ENCODE measurements around the gene RIC8A. TPM values are rescaled to one million over a fixed set of nuclear protein-coding genes. Genes with fewer than 3 reads are reported as not detected.

The RIC8A gene
- total RNA-seq, 2 experiments from 2014 or later = 97.6 to 125 TPM

DNA sequence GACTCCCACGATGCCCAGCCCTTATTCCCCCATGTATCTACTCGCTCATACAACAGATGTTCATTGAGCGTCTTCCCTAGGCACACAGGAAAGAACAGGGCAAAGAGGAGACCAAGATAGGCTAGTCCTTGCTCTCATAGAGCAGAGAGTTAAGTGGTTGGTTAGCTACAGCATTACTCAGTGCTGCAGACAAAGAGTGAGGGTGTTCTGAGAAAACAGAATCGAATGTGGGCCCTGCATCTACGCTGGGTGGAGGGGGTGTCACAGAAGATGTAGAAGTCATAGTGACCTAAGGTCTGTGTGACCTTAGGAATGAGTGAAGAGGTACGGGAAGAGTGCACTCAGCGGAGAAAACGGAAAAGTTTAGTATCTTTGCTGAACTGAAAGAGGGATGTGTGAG is 41.6 kb downstream of the RIC8A start:
- Histone ChIP-seq H2AFZ (ENCODE audit: low read length) (no peak overlapping the region), H3K9me3 (ENCODE audit: low read length) (no peaks in the 10 kb centered on the region), H4K20me1 (ENCODE audit: insufficient read depth, low read length) (no peaks in the 10 kb centered on the region), H3K4me1 (ENCODE audit: insufficient read depth, low read length, poor library complexity, severe bottlenecking) (no peaks in the 10 kb centered on the region), H3K4me3 (ENCODE audit: low read depth, low read length, poor library complexity, severe bottlenecking) (no peak overlapping the region), H3K79me2 (ENCODE audit: insufficient read depth, low read depth, low read length) (no peaks in the 10 kb centered on the region), H3K36me3 (ENCODE audit: insufficient read depth, low read length) (peaks cover 97% of the 10 kb centered on the region), H3K27ac (ENCODE audit: low read depth, low read length, poor library complexity, severe bottlenecking) (no peak overlapping the region), H3K4me2 (ENCODE audit: low read length) (no peak overlapping the region), H3K9me2 (ENCODE audit: insufficient read depth, low read length) (no peaks in the 10 kb centered on the region)
- no TSS peak for BruUV-seq (replicated peaks)
- ChIA-PET POLR2A (interaction anchor here (0.7 to 1.1 kb wide), 3 partner anchors 8 to 19 kb away, joined by 3 to 4 read pairs (median 3); partner anchors contain the start of gene PSMD13), CTCF (ENCODE audit: unreplicated experiment) (no interaction called here)
- intact Hi-C loops (cut with micrococcal nuclease; ENCODE audit: unreplicated experiment) = no loop called here
- no peak for TF ChIP-seq EZH2phosphoT487 (IDR thresholded peaks at IDR 0.05; ENCODE audit: borderline replicate concordance, low read depth, low read length)
- no peak for DNase-seq (ENCODE audit: low spot score)

DNA sequence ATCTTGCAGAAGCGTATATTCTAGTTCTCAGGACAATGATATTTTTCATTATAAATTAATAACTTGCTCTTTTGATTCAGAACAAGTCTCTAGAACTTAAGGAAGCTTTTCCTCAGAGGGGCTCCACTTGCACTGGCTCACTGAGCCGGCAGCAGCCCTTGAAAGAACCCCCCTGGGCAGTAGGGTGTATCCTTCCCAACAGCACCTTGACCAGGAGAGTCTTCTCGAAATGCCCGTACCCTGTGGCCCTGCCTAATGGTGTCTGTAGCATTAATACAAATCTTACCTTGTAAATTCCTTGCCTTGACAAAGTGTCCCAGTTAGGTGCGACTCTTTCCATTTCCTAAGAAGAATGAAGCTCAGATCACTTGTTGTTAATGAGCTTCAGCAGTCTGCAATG is 42.8 kb downstream of the RIC8A start:
- Histone ChIP-seq H2AFZ (ENCODE audit: low read length) (no peak overlapping the region), H3K79me2 (ENCODE audit: insufficient read depth, low read depth, low read length) (no peaks in the 10 kb centered on the region), H4K20me1 (ENCODE audit: insufficient read depth, low read length) (no peaks in the 10 kb centered on the region), H3K4me1 (ENCODE audit: insufficient read depth, low read length, poor library complexity, severe bottlenecking) (no peaks in the 10 kb centered on the region), H3K27ac (ENCODE audit: low read depth, low read length, poor library complexity, severe bottlenecking) (no peak overlapping the region), H3K9me3 (ENCODE audit: low read length) (no peaks in the 10 kb centered on the region), H3K9me2 (ENCODE audit: insufficient read depth, low read length) (no peaks in the 10 kb centered on the region), H3K36me3 (ENCODE audit: insufficient read depth, low read length) (peaks cover 85% of the 10 kb centered on the region), H3K4me2 (ENCODE audit: low read length) (no peak overlapping the region), H3K4me3 (ENCODE audit: low read depth, low read length, poor library complexity, severe bottlenecking) (no peak overlapping the region)
- DNase-seq (ENCODE audit: low spot score) = no peak
- POLR2A ChIA-PET = interaction anchor here (0.8 to 1.6 kb wide), 5 partner anchors 9 to 43 kb away, joined by 3 to 5 read pairs (median 4); partner anchors contain the start of genes BET1L, PSMD13 and RIC8A
- no TSS peak for BruUV-seq (replicated peaks)
- intact Hi-C loops (cut with micrococcal nuclease; ENCODE audit: unreplicated experiment) = loop anchor here (2.0 to 10.0 kb wide), 2 partner anchors 55 to 111 kb away; partner anchors contain the start of gene IFITM2
- TF ChIP-seq, protein P1, sequence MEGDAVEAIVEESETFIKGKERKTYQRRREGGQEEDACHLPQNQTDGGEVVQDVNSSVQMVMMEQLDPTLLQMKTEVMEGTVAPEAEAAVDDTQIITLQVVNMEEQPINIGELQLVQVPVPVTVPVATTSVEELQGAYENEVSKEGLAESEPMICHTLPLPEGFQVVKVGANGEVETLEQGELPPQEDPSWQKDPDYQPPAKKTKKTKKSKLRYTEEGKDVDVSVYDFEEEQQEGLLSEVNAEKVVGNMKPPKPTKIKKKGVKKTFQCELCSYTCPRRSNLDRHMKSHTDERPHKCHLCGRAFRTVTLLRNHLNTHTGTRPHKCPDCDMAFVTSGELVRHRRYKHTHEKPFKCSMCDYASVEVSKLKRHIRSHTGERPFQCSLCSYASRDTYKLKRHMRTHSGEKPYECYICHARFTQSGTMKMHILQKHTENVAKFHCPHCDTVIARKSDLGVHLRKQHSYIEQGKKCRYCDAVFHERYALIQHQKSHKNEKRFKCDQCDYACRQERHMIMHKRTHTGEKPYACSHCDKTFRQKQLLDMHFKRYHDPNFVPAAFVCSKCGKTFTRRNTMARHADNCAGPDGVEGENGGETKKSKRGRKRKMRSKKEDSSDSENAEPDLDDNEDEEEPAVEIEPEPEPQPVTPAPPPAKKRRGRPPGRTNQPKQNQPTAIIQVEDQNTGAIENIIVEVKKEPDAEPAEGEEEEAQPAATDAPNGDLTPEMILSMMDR (conservative IDR thresholded peaks at IDR 0.05; ENCODE audit: low read length) = no peak
- TF ChIP-seq EZH2phosphoT487 (IDR thresholded peaks at IDR 0.05; ENCODE audit: borderline replicate concordance, low read depth, low read length) = no peak
- CTCF ChIA-PET (ENCODE audit: unreplicated experiment) = interaction anchor here (1.1 to 1.8 kb wide), 4 partner anchors 11 to 114 kb away, joined by 3 to 7 read pairs (median 4); no protein-coding TSS in a partner anchor

DNA sequence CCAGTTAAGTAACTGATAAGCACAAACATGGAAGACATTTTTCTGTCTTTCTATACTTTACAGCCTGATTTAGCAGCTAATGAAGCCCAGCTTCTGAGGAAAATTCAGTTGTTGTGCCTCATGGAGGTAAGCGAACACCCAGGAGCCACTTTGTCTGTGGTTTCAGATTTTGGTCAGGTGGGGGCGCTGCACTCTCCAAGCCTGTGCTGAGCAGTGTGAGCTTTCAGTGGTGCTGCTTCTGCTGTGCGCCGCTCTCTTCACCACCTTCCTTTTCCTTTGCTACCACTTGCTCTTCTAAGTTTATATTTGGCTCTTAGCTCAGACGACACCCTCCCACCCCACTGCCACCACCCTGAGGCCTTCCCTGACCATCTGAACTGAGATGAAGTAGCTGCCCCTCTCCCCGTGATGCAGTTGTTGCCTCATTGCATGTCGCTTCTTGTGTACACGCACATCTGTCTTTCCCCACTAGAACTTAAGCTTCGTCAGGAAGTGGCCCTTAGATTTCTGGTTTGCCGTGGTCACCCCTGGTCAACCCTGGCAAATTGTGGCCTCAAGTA is 43.3 kb downstream of the RIC8A start:
- Histone ChIP-seq H4K20me1 (ENCODE audit: insufficient read depth, low read length) (no peaks in the 10 kb centered on the region), H3K9me2 (ENCODE audit: insufficient read depth, low read length) (no peaks in the 10 kb centered on the region), H3K79me2 (ENCODE audit: insufficient read depth, low read depth, low read length) (no peaks in the 10 kb centered on the region), H3K36me3 (ENCODE audit: insufficient read depth, low read length) (peaks cover 79% of the 10 kb centered on the region), H3K4me1 (ENCODE audit: insufficient read depth, low read length, poor library complexity, severe bottlenecking) (no peaks in the 10 kb centered on the region), H3K4me3 (ENCODE audit: low read depth, low read length, poor library complexity, severe bottlenecking) (no peak overlapping the region), H3K27ac (ENCODE audit: low read depth, low read length, poor library complexity, severe bottlenecking) (no peak overlapping the region), H3K9me3 (ENCODE audit: low read length) (no peaks in the 10 kb centered on the region), H2AFZ (ENCODE audit: low read length) (no peak overlapping the region), H3K4me2 (ENCODE audit: low read length) (no peak overlapping the region)
- intact Hi-C loops (cut with micrococcal nuclease; ENCODE audit: unreplicated experiment) = loop anchor here (2.0 to 10.0 kb wide), 2 partner anchors 54 to 110 kb away; partner anchors contain the start of gene IFITM2
- TF ChIP-seq, protein P1 (conservative IDR thresholded peaks at IDR 0.05; ENCODE audit: low read length) = peak; percentile 91
- TF ChIP-seq EZH2phosphoT487 (IDR thresholded peaks at IDR 0.05; ENCODE audit: borderline replicate concordance, low read depth, low read length) = no peak
- ChIA-PET CTCF (ENCODE audit: unreplicated experiment) (interaction anchor here (1.1 to 1.8 kb wide), 4 partner anchors 11 to 113 kb away, joined by 3 to 7 read pairs (median 4); no protein-coding TSS in a partner anchor), POLR2A (interaction anchor here (0.8 to 1.6 kb wide), 5 partner anchors 9 to 44 kb away, joined by 3 to 5 read pairs (median 4); partner anchors contain the start of genes BET1L, PSMD13 and RIC8A)
- BruUV-seq (replicated peaks) = no TSS peak
- DNase-seq (ENCODE audit: low spot score) = peak; percentile 60

Measured in OCI-LY7 (cell line).